SK-N-SH treated with all-trans-retinoic acid at 6 μM for 48 hours (cell line): ENCODE data around the gene LHB.

ENCODE experiments used
- PPARA ChIP-seq: fragments of 250-450 bp; sonication (Bioruptor Pico); IDR thresholded peaks from 2 replicates; pipeline ENCODE4 v1.5.0; 2020; ENCODE audit warnings: mild to moderate bottlenecking, borderline replicate concordance
- TCF4 ChIP-seq: fragments of 250-450 bp; sonication (Bioruptor Pico); IDR thresholded peaks from 2 replicates; pipeline ENCODE4 v1.8.0; 2021; ENCODE audit warnings: mild to moderate bottlenecking, moderate library complexity, borderline replicate concordance
- TOX ChIP-seq: fragments of 250-450 bp; sonication (Bioruptor Pico); IDR thresholded peaks from 2 replicates; pipeline ENCODE4 v1.8.0; 2021; ENCODE audit warnings: mild to moderate bottlenecking, moderate library complexity, borderline replicate concordance
- ZNF70 ChIP-seq: fragments of 450-650 bp; formaldehyde crosslinking; IDR thresholded peaks from 2 replicates; pipeline ENCODE4 v1.5.0; 2020; ENCODE audit warnings: mild to moderate bottlenecking, moderate library complexity
- TF ChIP-seq, protein P1 (sequence below): fragments of 250-450 bp; sonication (Bioruptor Pico); IDR thresholded peaks from 2 replicates; pipeline ENCODE4 v1.5.1; 2020; ENCODE audit warnings: low read depth, mild to moderate bottlenecking, moderate library complexity

DNA sequence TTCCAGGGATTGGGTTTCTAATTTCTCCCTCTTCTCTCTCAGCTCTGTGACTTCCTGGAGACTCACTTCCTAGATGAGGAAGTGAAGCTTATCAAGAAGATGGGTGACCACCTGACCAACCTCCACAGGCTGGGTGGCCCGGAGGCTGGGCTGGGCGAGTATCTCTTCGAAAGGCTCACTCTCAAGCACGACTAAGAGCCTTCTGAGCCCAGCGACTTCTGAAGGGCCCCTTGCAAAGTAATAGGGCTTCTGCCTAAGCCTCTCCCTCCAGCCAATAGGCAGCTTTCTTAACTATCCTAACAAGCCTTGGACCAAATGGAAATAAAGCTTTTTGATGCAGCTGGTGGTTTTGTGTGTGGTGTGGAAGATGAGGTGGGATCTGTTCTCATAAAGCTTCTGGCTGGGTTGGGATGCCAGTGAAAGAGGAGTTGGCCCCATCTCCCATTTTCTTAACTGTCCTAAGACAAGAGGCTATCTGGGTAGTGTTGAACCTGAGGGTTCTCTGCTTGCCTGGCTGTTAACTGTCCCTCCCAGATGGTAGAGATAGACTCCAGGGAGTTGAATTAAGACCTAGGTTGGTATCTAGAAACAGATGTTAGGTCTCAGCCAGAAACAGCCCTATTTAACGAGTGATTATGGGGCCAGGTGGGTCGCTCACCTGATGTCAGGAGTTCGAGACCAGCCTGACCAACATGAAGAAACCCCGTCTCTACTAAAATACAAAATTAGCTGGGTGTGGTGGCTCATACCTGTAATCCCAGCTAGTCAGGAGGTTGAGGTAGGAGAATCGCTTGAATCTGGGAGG is 50.1 kb downstream of the LHB start:
- TF ChIP-seq PPARA (no peak), ZNF70 (no peak), TOX (no peak), TCF4 (no peak)
- TF ChIP-seq, protein P1, sequence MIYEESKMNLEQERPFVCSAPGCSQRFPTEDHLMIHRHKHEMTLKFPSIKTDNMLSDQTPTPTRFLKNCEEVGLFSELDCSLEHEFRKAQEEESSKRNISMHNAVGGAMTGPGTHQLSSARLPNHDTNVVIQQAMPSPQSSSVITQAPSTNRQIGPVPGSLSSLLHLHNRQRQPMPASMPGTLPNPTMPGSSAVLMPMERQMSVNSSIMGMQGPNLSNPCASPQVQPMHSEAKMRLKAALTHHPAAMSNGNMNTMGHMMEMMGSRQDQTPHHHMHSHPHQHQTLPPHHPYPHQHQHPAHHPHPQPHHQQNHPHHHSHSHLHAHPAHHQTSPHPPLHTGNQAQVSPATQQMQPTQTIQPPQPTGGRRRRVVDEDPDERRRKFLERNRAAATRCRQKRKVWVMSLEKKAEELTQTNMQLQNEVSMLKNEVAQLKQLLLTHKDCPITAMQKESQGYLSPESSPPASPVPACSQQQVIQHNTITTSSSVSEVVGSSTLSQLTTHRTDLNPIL = no peak
